Transverse colon (tissue), 4 donors: ENCODE measurements around the gene COQ8B. TPM values are rescaled to one million over a fixed set of nuclear protein-coding genes. Genes with fewer than 3 reads are reported as not detected.

Source experiments
- DNase-seq: peaks from one replicate; pipeline ENCODE4 v3.0.0-alpha.2; 2019
- H3K27ac ChIP-seq, 4 donors: fragments of 200-600 bp; sonication (generic); 2 replicates each; pipeline ENCODE4 v1.5.1; 2016 to 2018; ENCODE audit warnings: inconsistent platforms in 4 of 4
- H3K27me3 ChIP-seq: fragments of 200-600 bp; sonication (generic); 2 replicates; pipeline ENCODE4 v1.5.1; 2017; ENCODE audit warnings: inconsistent platforms
- H3K36me3 ChIP-seq, 4 donors: fragments of 200-600 bp; sonication (generic); 2 replicates each; pipeline ENCODE4 v1.5.1; 2017 to 2019; ENCODE audit warnings: inconsistent platforms in 4 of 4
- H3K4me1 ChIP-seq, 4 donors: fragments of 200-600 bp; sonication (generic); 2 replicates each; pipeline ENCODE4 v1.5.1; 2017 to 2020; ENCODE audit warnings: inconsistent platforms in 4 of 4
- H3K4me3 ChIP-seq, 4 donors: fragments of 200-600 bp; sonication (generic); 1 replicate in 1 of 4; 2 replicates in 3 of 4; pipeline versions ENCODE4 v1.5.1 to v1.6.1; 2017 to 2019; ENCODE audit warnings: inconsistent platforms in 4 of 4
- H3K9me3 ChIP-seq, 2 donors: fragments of 200-600 bp; sonication (generic); 2 replicates each; pipeline ENCODE4 v1.5.1; 2017 to 2019; ENCODE audit warnings: inconsistent platforms in 2 of 2
- EP300 ChIP-seq: sonication (generic); formaldehyde crosslinking; IDR thresholded peaks from one replicate; pipeline ENCODE4 v1.6.1; 2017; ENCODE audit warnings: antibody characterized with exemption, low read depth
- POLR2A ChIP-seq: fragments of 450-650 bp; IDR thresholded peaks from one replicate; pipeline ENCODE4 v1.6.1; 2016; ENCODE audit warnings: antibody characterized with exemption, mild to moderate bottlenecking, moderate library complexity
- POLR2AphosphoS5 ChIP-seq, 3 donors: sonication (generic); formaldehyde crosslinking; IDR thresholded peaks; one replicate each; pipeline ENCODE4 v1.6.1; 2016; ENCODE audit warnings: antibody characterized with exemption in 3 of 3
- WGBS, 2 donors: methylation state at CpG; one replicate each; pipeline ENCODE4 v1.1.5; 2018; ENCODE audit warnings: low coverage in 1 of 2; 5-methylcytosine and 5-hydroxymethylcytosine counted together
- in situ Hi-C, 4 donors: fragments of 200-750 bp; cut with MboI; loops; one replicate each; pipeline versions ENCODE4 v1.15.0 to v1.15.1; 2017; ENCODE audit warnings: low sequenced_read_pairs in 3 of 4, low pct_ligation_motif_present in 1 of 4, low pct_unique_long_range_greater_than_20kb in 1 of 4
- intact Hi-C: fragments of 100-400 bp; cut with DNase I; formaldehyde crosslinking; loops from one replicate; pipeline ENCODE4 v1.15.1; 2023; ENCODE audit warnings: low total_unique reads
- total RNA-seq, 4 donors: library from RNA; depleted of rRNA; stranded (reverse); fragments of >200 nt; gene quantifications; one replicate each; pipeline ENCODE4 v1.1.0, GENCODE V29; 2016
- TF ChIP-seq, protein P1 (sequence below), 5 experiments: fragments of 200-600 bp in 3 of 5; fragments of 450-650 bp in 2 of 5; sonication (generic) in 3 of 5; IDR thresholded peaks; 1 replicate in 2 of 5; 2 replicates in 3 of 5; pipeline ENCODE4 v1.5.1; 2016 to 2017; ENCODE audit warnings: antibody characterized with exemption in 5 of 5, inconsistent platforms in 3 of 5, mild to moderate bottlenecking in 2 of 5, moderate library complexity in 1 of 5

The COQ8B gene
- total RNA-seq, 4 donors from 2014 or later: 15.3 to 41.2 (median 36.5) TPM

- Histone ChIP-seq H3K4me1 (peaks cover 13 to 24% (median 18%) of the 10 kb centered on the region in 4 donors), H3K27ac (peak overlapping the region; percentile 81 to 86 (median 84))
- in situ Hi-C loops: no loop called here
These were observed 27.2 kb downstream of the COQ8B start for GRCh38 chr19:40689339-40690049.

GRCh38 chr19:40688987-40689338 lies 27.7 kb downstream of the COQ8B start:
- DNase-seq: no peak
- in situ Hi-C loops (no loop called here), intact Hi-C loops (no loop called here)
- no peaks in the 10 kb centered on the region for H3K27me3 ChIP-seq
- H3K4me3 ChIP-seq: peak overlapping the region in 1 of 4 donors; percentile 65
- H3K4me1 ChIP-seq: peaks cover 13 to 24% (median 18%) of the 10 kb centered on the region in 4 donors
- peak overlapping the region in 3 of 4 donors; percentile 81 to 85 (median 84) for H3K27ac ChIP-seq
- TF ChIP-seq POLR2AphosphoS5 (IDR thresholded peaks at IDR 0.05): no peak
- TF ChIP-seq, protein P1, sequence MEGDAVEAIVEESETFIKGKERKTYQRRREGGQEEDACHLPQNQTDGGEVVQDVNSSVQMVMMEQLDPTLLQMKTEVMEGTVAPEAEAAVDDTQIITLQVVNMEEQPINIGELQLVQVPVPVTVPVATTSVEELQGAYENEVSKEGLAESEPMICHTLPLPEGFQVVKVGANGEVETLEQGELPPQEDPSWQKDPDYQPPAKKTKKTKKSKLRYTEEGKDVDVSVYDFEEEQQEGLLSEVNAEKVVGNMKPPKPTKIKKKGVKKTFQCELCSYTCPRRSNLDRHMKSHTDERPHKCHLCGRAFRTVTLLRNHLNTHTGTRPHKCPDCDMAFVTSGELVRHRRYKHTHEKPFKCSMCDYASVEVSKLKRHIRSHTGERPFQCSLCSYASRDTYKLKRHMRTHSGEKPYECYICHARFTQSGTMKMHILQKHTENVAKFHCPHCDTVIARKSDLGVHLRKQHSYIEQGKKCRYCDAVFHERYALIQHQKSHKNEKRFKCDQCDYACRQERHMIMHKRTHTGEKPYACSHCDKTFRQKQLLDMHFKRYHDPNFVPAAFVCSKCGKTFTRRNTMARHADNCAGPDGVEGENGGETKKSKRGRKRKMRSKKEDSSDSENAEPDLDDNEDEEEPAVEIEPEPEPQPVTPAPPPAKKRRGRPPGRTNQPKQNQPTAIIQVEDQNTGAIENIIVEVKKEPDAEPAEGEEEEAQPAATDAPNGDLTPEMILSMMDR (IDR thresholded peaks at IDR 0.05): no peak
- no peak for TF ChIP-seq POLR2A
- WGBS, 2 donors: 67 to 80% methylated on average over 1 to 4 of the region's 4 CpGs
- H3K36me3 ChIP-seq: no peaks in the 10 kb centered on the region
- H3K9me3 ChIP-seq: no peaks in the 10 kb centered on the region

More at GRCh38 chr19:40689339-40690049, 27.2 kb downstream of the COQ8B start:
- Histone ChIP-seq H3K27me3 (no peaks in the 10 kb centered on the region), H3K9me3 (no peaks in the 10 kb centered on the region), H3K36me3 (no peaks in the 10 kb centered on the region), H3K4me3 (peak overlapping the region; percentile 53 to 71 (median 64))
- DNase-seq: no peak
- intact Hi-C loops: no loop called here
- TF ChIP-seq, protein P1 (IDR thresholded peaks at IDR 0.05): no peak
- TF ChIP-seq EP300 (no peak), POLR2A (no peak), POLR2AphosphoS5 (IDR thresholded peaks at IDR 0.05) (no peak)
- 34% methylated on average over 16 of the region's 18 CpGs; no CpG with 5 or more reads in 1 of the 2 donors for WGBS, 2 donors

- intact Hi-C loops: no loop called here
- H3K9me3 ChIP-seq: no peaks in the 10 kb centered on the region
- H3K4me1 ChIP-seq: peaks cover 13 to 24% (median 18%) of the 10 kb centered on the region in 4 donors
- H3K27ac ChIP-seq: peak overlapping the region; percentile 4 to 85 (median 44)
- no peak overlapping the region for H3K4me3 ChIP-seq
- no peaks in the 10 kb centered on the region for H3K27me3 ChIP-seq
- in situ Hi-C loops: no loop called here
- no peak for DNase-seq
- no peaks in the 10 kb centered on the region for H3K36me3 ChIP-seq
- TF ChIP-seq POLR2A (no peak), POLR2AphosphoS5 (IDR thresholded peaks at IDR 0.05) (no peak), EP300 (no peak)
- TF ChIP-seq, protein P1 (IDR thresholded peaks at IDR 0.05): no peak
- 80% methylated on average over 1 of the region's 1 CpG; no CpG with 5 or more reads in 1 of the 2 donors for WGBS, 2 donors
These were observed 28.4 kb downstream of the COQ8B start for GRCh38 chr19:40688309-40688708.

- WGBS, 2 donors: 6 to 39% methylated on average over 6 to 12 of the region's 12 CpGs
- no peak for TF ChIP-seq POLR2A
- peak in 2 of 3 donors; percentile 42 to 46 for TF ChIP-seq POLR2AphosphoS5 (IDR thresholded peaks at IDR 0.05)
- H3K36me3 ChIP-seq: no peaks in the 10 kb centered on the region
- no peaks in the 10 kb centered on the region for H3K27me3 ChIP-seq
- H3K4me3 ChIP-seq: no peak overlapping the region
- DNase-seq: peak; percentile 82
- in situ Hi-C loops: no loop called here
- peak overlapping the region; percentile 25 to 85 (median 56) for H3K27ac ChIP-seq
- intact Hi-C loops: no loop called here
- peaks cover 13 to 24% (median 18%) of the 10 kb centered on the region in 4 donors for H3K4me1 ChIP-seq
- H3K9me3 ChIP-seq: no peaks in the 10 kb centered on the region
These were observed 29.1 kb downstream of the COQ8B start for GRCh38 chr19:40687525-40688016.
